Activated CD4-positive, alpha-beta T cell treated with anti-CD3 and anti-CD28 coated beads for 1 hour (primary cell): ENCODE results near the gene ZNF732.
"Not testable (repeated sequence)": the region's sequence is repeated elsewhere in the genome, so short reads cannot be mapped to it uniquely, and the experiment has no call there.

Source experiments
- DNase-seq: peaks from one replicate; pipeline ENCODE4 v3.0.0-alpha.2; 2020

Gene ZNF732

DNA sequence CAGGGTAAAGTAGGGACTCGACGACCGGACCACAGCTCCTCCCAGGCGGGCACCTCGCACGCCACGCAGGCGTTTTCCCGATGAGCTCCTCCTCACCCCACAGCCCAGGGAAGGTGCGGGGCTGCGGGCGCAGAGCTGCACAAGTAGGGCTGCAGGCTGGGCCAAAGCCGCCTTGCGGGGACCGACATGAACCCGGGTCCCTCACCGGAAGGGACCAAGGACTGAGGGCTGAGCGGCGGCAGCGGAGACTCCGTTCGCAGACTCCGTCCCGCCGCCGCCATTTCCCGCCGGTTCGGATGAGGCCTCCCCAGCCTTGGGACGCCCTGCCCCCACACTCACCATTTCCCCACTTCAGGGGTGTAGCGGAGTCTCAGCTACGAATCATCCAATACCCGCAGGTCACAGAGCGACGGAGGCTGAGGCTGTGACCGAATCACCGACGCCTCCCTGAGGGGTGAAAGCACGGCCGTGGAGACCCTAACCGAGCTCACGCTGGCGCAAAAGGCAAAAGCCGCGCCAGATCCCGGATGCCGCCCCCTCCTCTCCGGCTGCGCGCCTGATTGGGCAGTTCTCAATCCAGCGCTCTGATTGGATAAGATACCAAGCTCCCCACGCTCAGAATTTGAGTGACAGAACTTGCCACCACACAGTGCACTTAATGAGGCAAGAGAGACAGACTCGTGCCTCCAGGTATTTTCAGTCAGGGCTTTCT lies at the start of gene ZNF732:
ZNF732 (minus strand) TSS at position 506 of the 712 bp plus-strand sequence; CDS start at position 342, 164 bp downstream.
- no peak for DNase-seq

DNA sequence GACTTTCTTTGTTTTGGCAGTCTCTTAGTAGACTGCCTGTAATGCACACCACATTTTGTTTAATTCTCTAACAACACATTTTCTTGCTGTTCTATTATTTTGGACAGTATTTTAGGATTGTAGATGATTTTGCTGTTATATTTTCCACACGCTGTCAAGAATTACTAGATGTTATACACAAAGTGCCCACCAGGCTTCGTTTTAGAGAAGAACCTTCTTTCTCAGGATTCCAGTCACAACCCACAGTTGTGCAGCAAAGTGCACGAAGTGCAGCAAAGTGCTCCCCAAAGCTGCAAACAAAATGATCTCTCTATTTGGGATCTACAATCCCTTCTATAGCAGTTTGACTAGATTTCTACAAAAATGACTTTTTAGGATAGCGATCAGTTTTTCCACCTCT lies 34.7 kb upstream of the ZNF732 start:
- no peak for DNase-seq

DNA sequence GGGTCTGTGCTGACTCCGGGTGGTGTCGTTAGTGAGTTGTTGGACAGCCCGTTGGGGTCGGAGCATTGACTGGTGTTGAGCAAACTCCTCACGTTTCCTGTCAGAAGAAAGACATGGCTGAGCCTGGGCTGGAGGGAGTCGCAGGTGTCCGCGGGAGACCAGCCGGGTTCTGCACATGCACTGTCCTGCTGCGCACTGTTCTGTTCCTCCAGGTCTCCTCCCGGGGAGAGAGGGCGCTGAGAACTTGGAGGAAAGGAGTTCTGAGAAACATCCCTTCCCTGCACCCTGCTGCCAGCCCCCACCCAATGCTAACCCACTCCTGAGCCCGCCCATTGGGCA lies 33.5 kb upstream of the ZNF732 start:
- DNase-seq, result no peak

DNA sequence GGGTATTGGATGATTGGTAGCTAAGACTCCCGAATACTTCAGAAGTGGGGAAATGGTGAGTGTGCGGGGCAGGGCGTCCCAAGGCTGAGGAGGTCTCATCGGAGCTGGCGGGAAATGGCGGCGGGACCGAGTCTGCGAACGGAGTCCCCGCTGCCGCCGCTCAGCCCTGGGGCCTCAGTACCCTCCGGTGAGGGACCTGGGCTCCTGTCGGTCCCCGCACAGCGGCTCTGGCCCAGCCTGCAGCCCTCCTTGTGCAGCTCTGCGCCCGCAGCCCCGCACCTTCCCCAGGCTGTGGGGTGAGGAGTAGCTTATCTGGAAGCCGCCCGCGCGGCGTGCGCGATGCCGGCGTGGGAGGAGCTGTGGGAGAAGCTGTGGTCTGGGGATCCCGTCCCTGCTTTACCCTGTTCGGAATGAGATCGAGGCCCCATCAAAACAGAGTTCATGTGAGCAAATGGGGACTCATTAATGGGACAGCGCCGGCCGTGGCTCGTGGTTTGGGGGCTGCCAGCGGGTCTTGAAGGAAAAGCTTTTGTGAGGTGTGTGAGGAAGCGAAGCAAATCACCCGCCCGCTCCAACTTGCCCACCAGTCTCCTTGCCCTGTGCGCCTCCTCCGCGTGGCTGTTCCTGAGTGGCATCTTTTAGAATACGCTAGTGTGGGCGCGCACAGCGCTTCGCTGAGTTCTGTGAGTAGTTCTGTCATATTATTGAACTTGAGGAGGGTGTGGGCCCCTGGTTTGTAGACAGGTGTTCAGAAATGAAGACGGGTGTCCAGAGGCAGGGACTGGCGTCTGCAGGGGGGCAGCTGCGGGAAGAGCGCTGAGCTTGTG lies 32.9 kb upstream of the ZNF732 start:
- peak; percentile 30 for DNase-seq

DNA sequence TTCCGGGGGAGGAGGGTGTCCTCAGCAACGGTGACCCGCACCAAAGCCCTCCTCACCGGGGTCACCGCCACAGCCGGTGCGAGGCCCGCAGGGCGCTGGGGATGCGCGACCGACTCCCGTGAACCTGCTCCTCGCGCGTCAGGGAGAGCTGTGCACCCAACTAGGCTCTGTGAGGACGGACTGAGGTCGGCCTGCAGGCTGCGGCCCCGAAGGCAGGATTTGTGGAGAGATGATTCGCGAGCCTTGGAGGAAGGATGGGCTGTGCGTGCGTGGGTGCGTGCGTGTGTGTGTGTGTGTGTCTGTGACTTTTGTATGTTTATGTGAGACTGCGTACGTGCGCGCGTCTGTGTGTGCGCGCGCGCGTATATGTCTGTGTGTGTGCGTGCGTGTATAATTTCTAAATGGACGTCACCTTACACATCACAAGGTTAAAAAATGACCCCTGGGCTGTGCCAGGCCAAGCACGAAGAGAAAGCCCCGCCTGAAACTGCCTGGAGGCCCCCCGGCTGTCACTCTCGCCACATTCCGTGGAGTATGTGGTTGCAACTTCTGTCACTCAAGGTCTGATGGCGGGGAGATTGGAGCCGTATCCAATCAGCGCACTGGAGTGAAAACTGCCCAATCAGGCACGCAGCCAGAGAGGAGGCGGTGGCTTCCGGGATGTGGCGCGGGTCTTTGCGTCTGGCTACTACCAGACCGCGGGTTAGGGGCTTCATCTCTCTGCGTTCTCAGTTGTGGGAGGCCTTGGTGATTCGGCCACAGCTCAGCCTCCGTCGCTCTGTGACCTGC lies 32.1 kb upstream of the ZNF732 start, which contains the start of gene ZNF141:
ZNF141 (plus strand) TSS at position 672 of the 789 bp plus-strand sequence. CDS start 170 bp downstream, outside the sequence.
- DNase-seq, result peak; percentile 82

DNA sequence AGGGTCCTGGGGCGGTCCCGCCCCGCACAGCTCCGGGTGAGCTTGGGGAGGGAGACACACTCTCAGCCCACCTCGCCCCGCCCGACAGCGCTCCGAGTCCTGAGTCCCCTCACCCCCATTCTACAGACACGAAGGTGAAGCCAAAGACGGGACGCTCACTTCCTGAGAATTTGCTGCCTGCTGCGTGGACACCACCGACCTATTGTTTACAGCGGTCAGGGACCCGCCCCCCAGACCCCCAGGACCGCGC lies 31.5 kb upstream of the ZNF732 start:
- DNase-seq, result no peak

DNA sequence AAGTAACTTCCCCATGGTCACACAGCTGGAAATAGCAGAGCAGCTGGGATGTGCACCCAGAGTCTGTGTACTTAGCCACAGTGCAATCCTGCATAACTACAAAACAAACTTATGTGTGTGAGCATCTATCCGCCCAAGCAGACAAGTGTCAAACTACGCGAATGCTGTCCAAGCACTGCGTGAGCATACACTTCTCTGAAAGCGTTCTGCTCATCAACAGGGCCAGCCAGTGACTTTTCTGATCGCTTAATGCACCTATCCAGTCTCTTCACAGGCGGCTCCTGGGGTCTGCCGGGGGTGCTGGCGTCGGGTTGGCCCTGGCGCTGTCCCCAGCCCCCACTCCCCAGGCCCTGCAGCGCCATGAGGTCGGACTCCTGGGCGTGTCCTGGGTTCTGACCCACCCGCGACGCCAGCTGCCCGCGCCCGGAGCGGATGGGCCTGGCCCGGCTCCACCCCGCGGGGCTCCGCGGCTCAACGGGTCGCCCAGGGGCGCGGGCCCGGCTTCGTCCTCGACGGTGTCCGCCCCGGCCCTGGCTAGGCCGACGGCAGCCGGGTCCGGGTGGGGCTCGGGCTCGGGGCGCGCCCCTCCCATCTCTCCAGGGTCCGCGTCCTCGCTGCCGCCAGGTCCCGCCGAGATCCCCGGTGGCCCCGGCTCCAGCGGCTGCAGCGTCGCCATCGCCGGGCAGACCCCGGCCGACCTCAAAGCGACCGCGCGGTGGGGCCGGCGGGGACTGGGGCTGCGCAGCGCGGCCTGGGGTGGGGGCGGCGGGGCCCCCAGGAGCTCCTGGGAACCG lies 31.0 kb upstream of the ZNF732 start:
- DNase-seq, result no peak

DNA sequence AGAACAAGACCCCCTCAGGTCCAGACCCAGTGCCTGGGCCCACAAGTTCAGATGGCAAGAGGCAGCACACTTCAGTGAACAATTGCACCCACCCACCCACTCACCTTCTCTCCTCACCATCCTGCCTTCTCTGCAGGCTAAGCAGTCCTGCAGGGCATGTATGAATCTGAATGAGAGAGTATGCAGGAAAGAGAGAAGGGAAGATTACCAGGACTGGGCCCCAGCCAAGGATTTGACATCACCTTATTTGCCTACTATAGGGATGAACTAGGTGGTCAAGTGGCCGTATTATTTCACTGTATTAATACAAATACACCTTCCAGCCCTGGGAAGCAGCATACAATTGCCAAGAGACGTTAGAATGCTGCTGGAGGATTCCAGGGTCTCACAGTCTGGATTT lies 30.2 kb upstream of the ZNF732 start:
- DNase-seq, result no peak

DNA sequence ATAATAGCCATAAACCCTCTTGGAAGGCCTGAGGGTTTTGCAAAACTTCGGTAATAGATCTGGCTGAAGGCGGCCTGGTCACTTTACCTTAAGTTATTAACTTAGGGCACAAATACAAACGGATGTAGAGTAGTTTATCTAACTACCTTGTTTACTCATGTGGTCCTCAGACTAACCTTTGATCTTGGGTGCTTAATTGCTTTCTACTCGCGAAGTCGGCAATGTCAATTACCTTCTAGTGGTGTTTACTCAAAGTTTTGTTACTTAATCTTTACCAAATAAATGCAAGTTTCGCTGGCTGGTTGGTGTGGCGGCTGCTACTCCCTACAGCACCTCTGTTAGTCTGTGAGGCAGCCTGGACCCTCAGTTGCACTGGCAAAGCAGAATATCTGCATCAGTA lies 23.5 kb upstream of the ZNF732 start:
- no peak for DNase-seq

DNA sequence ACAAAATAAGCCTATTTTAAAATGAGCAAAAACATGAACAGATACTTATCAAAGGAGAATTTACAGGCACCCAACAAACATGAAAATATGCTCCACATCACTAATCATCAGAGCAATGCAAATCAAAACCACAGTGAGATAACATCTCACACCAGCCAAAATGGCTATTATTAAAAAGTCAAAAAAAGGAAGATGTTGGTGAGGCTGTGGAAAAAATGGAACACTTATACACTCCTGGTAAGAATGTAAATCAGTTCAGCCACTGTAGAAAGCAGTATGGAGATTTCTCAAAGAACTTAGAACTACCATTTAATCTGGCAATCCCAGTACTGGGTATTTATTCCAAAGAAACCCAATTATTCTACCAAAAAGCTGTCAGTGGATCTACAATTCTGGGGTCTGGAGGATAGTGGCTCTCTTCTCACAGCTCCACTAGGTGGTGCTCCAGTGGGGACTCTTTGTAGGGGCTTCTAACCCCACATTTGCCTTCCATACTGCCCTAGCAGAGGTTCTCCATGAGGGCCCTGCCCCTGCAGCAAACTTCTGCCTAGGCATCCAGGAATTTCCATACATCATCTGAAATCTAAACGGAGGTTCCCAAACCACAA lies 9.1 kb upstream of the ZNF732 start:
- no peak for DNase-seq

DNA sequence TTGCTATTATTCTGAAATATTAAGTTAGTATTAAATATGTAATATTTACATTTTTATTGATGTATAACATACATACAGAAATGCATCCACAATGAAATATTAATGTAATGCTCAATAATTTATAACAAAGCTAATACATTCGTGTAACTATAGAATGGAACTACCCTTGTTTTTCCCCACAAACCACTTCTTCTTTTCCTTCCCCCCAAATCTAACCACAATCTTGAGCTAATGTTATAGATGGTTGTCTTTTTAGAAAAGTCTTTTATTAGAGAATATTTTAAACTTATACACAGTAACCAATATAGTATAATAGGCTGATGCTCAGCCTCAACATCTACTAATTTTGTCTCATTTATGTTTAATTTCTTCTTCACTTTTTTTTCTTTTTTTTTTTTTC lies 4.5 kb upstream of the ZNF732 start:
- no peak for DNase-seq

DNA sequence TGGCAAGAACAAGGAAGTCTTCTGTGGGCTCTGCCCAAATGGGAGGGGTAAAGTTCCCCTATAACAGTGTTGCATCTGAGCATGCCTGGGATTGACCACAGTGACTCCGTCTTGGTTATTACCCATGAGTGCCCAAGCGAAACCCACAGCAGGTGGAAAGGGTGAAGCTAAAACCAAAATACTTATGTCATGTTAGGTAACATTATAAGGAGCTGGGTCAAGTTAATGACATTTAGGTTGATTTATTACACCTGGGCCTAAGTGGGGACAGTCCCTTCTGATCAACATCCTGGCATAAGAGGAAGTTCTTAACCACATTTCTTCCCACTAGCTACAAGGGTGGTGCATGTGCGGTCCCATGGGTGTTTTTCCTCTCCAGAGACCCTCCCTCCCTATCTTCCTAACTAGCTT lies 1.3 kb upstream of the ZNF732 start:
- no peak for DNase-seq

DNA sequence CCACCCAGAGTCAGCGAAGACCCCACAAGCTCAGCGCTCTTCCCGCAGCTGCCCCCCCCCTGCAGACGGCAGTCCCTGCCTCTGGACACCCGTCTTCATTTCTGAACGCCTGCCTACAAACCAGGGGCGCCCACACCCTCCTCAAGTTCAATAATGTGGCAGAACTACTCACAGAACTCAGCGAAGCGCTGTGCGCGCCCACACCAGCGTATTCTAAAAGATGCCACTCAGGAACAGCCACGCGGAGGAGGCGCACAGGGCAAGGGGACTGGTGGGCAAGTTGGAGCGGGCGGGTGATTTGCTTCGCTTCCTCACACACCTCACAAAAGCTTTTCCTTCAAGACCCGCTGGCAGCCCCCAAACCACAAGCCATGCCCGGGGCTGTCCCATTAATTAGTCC lies 758 bp downstream of the ZNF732 start:
- not testable (repeated sequence) for DNase-seq

DNA sequence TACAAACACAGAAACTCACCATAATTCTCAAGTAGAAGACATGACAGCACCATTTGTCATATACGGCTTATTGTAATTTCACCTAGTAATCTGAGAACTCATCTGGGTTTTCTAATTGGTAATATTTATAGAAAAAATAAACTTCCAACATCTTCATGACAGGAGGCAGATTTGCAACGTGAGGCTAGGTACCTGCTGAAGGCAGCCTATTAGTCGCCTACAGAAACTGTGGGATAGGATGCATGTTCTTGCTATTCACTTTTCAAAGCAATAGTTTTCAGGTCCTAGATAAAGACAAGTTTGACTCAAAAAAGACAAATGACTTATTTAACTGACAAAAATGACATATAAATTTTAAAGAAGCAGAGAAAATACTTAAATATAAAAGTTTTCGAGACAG lies 2.9 kb downstream of the ZNF732 start:
- no peak for DNase-seq

DNA sequence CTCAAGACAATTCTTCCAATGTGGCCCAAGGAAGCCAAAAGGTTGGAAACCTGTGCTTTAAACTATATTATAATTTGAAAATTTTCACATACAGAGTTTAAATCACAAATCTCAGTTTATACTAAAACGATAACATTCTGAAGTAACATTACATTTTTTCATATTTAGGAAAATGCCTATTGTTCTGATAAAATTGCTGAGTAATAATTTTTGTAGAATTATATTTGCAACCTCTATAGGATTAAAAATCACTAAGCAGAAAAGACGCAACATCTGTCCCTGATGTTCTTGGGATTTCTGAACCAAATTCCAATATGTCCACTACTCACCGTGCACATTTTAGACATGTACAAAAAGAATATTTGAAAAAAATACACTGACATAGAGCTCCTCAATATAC lies 10.5 kb downstream of the ZNF732 start:
- DNase-seq, result no peak

DNA sequence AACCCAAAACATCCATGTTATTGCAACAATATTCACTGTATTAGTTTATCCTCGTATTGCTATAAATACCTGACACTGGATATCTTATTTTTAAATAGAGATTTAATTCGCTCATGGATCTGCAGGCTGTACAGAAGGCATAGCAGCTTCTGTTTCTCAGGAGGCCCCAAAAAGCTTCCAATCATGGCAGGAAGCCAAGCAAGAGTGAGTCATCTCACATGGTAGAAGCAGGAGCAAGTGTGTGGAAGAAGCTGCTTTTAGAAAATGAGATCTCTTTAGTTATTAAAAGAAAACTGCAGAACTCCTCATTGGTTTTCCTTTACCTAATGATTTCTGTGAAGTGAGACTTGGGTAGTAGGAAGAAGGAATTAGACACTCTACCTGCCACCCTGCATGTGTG lies 16.4 kb downstream of the ZNF732 start:
- DNase-seq, result no peak

DNA sequence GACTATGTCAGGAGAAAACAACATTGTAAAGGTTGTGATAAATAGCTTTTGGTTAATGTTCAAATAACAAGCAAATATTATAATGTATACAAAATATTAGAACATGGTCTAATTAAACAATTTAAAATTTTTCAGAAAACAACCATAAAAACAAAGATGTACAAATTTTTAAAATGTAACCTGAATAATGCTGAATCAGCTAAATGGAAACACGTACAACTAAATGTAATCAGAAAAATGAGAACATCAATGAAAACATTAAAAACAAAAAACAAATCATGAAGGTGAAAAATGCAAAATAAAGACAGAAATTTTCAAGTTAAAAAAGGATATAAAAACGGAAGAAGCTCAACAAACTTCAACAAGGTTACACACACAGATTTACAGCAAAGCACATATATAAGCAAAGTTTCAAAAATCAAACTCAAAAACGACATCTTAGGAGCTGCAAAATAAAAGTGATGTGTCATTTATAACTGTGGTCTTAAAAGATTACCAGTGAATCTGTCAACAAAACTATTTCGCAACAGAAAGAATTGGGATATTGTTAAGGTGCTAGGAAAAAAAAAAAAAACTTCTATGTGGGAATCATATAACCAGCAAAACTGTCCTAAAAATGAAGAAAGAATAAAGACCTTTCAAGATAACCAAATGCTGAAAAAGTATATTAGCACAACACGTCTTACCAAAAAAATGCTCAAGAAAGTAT lies 31.8 kb downstream of the ZNF732 start:
- DNase-seq, result no peak

DNA sequence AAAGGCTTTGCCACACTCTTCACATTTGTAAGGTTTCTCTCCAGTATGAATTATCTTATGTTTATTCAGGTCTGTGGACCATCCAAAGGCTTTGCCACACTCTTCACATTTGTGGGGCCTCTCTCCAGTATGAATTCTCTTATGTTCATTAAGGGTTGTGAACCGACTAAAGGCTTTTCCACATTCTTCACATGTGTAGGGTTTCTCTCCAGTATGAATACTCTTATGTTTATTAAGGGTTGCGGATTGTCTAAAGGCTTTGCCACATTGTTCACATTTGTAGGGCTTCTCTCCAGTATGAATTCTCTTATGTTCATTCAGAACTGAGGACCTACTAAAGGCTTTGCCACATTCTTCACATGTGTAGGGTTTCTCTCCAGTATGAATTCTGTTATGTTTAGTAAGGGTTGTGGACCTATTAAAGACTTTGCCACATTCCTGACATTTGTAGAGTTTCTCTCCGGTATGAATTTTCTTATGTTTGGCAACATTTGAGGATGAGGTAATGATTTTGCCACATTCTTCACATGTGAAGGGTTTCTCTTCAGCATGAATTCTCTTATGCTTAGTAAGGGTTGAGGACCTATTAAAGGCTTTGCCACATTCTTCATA lies 33.7 kb downstream of the ZNF732 start:
- DNase-seq, result no peak

DNA sequence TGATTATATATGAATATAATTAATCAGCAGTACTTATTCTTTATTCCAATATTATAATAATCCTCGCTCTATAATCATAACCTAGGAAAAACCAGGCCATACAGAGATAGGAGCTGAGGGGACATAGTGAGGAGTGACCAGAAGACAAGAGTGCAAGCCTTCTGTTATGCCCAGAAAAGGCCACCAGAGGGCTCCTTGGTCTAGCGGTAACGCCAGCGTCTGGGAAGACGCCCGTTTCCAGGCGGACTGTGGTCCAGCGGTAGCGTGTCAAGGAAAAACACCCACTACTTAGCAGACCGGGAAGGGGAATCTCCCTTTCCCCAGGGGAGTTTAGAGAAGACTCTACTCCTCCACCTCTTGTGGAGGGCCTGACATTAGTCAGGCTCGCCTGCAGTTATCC lies 46.0 kb downstream of the ZNF732 start:
- DNase-seq, result not testable (repeated sequence)

DNA sequence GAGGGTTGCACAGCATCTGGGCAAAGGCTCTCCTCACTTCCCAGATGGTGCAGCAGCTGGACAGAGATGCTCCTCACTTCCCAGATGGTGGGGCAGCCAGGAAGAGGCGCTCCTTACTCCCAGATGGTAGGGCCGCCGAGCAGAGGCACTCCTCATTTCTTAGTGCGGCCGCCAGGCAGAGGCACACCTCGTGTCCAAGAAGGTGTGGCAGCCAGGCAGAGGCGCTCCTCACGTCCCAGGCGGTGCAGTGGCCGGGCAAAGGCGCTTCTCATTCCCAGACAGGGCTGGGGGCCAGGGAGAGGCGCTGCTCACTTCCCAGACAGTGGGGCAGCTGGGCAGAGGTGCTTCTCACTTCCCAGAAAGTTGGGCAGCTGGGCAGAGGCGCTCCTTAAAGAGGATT lies 48.8 kb downstream of the ZNF732 start:
- no peak for DNase-seq

DNA sequence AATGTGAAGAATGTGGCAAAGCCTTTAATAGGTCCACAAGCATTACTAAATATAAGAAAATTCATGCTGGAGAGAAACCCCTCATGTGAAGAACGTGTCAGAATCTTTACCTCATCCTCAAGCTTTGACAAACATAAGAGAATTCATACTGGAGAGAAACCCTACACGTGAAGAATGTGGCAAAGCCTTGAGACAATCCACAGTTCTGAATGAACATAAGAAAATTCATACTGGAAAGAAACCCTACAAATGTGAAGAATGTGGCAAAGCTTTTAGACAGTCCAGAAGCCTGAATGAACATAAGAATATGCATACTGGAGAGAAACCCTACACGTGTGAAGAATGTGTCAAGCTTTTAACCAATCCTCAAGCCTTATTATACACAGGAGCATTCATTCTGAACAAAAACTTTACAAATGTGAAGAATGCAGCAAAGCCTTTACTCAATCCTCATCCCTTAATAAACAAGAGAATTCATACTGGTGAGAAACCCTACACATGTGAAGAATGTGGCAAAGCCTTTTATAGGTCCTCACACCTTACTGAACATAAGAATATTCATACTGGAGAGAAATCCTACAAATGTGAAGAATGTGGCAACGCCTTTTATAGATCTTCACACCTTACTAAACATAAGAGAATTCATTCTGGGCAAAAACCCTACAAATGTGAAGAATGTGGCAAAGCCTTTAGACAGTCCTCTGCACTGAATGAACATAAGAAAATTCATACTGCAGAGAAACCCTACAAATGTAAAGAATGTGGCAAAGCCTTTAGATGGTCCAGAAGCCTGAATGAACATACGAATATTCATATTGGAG lies 51.1 kb downstream of the ZNF732 start:
- no peak for DNase-seq
